CD4-positive, alpha-beta T cell treated with Interleukin-6 for 4 hours (primary cell): ENCODE results near the gene MRPS22.
"Not testable (repeated sequence)": the region's sequence is repeated elsewhere in the genome, so short reads cannot be mapped to it uniquely, and the experiment has no call there.

Source experiments
- DNase-seq: peaks from one replicate; pipeline ENCODE4 v3.0.0-alpha.2; 2020; ENCODE audit warnings: mixed read lengths

MRPS22 gene

DNA sequence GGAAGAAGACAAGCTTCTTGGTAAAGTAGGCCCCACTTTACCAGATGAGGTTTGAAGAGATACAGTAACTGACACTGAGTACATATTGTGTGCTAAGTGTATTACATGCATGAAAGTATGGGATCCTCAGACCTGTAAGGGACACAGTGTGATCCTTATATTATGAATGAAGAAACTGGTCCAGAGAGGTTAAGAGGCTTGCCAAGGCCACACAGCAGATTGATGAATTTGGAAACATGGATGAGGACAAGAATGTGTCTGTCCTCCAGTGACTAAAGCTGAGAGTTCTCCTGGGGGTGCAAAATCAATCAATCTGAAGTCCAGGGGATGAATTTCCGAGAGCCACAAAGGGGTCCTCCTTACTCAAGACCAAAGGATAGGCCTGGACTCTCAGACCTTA is 31.4 kb upstream of the MRPS22 start:
- no peak for DNase-seq

DNA sequence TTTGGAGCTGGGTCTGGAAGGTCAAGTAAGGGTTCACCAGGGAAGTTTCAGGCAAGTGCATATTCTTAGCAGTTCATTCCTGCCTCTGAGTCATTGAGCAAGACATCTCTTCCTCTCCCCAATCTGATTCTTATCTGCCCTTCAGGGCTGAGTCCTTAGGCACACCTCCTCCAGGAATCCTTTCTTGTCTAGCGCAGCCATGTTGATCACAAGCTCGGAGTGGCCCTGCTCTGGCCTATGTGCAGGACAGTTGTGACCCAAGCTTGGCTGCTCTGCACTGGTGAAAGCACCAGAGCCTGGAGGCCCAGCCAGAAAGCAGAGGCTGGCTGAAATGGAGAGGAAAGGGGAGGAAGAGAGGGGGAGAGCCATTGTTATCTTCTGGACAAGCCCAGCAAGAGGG is 30.9 kb upstream of the MRPS22 start:
- no peak for DNase-seq

DNA sequence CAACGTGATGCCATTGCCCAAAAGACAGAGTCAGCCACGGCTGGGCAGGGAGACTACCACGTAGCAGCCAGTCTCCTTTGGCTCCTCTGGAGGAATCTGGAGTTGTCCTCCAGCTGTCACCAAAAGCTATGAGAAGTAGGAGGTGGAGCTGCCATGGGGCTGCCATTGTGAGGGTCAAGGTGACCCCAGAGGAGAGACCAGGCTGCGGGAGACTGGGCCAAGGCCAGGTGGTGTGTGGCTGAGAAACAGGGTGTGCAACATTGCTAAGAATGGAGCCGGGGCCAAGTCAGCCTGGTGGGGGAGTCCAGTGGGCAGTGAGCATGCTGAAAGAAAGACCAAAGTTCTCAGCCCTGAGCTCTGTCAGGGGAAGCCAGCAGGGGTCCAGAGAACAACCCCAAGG is 29.9 kb upstream of the MRPS22 start:
- DNase-seq: no peak

DNA sequence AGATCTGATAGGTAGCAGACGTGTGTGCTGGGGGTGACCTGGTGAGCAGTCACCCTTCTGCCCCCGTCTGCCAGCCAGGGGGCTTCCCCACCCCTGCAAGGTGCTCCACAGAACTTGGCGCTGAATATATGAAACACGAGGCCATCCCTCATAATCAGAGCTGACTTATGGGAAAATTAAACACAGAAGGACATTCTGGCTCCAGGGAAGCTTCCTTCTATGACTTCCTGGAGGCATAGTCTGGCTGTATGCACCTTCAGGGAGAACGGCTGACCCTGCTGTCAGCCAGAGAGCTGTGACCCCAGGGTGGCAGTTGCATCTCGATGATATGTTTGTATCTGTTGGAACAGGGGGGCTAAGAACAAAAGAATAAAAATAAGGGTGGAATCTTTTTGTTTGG is 26.6 kb upstream of the MRPS22 start:
- DNase-seq: no peak

DNA sequence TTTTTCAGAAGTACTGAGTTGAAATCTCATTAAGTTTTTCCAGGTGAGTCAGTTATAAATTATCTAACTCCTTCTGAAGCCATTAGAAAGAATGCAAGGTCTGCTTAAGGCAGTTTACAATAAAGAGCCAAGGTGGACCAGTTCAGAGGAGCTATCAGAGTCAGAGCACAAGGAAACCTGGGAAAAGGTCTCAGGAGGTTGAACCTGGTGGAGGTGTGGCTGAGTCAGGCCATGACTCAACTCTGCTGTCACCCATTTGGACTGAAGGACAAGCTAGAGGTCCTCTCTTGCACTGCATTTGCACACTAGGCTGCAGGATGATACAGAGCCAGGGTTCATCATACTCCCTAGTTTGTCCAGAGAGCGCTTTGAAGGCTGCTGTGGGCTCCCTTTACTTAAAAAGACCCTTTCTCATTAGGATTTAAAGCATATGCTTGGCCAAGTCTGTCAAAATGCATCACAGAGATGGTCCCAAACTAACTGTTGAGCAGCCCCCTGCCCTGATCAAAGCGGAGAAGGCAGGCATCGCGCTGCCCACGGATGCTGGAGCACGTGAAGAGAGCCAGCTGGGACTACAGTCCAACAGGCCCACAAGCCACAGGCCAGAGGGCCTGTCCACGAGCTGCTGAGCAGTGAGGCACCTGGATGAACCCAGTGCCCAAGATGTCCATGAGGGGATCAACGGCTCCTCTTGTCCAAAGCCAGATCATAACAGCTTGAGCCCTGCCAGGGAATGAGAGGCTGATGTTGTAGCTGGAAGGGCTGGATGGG is 26.0 kb upstream of the MRPS22 start:
- DNase-seq: no peak

DNA sequence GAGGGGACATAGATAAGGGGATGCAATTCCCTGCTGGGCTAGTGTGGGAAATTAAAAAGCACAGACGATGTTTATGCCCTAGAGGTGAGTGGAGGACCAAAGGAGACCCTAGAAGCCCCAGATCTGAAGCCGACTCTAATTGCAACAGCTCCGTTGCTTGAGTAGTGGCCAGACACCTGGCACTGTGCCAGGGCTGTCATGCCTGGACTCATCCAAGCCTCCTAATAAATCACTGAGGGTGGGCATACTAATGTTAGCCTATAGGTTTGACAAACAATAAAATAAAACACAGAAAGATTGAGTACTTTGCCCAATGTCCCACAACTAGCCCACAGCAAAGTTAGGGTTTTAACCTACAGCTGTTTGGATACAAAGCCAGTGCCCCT is 25.4 kb upstream of the MRPS22 start:
- DNase-seq: no peak

DNA sequence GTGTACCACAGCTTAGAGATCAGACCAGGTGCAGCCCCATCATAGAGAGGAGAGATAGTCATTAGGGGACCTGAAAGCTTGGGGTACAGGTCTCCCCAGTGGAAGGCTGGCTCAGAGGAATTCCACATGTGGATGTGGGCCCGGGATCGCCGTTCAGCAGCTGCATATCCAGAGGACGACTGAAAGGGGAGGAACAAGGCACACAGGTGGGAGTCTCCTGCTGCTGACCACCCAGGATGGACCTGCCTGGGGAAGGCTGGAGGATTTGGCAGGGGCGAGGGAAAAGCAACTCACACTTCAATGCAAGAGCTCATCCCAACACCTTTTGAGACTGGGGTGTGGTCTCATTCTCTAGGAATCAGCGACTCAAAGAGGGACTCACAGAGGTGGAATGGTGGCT is 25.0 kb upstream of the MRPS22 start:
- no peak for DNase-seq

DNA sequence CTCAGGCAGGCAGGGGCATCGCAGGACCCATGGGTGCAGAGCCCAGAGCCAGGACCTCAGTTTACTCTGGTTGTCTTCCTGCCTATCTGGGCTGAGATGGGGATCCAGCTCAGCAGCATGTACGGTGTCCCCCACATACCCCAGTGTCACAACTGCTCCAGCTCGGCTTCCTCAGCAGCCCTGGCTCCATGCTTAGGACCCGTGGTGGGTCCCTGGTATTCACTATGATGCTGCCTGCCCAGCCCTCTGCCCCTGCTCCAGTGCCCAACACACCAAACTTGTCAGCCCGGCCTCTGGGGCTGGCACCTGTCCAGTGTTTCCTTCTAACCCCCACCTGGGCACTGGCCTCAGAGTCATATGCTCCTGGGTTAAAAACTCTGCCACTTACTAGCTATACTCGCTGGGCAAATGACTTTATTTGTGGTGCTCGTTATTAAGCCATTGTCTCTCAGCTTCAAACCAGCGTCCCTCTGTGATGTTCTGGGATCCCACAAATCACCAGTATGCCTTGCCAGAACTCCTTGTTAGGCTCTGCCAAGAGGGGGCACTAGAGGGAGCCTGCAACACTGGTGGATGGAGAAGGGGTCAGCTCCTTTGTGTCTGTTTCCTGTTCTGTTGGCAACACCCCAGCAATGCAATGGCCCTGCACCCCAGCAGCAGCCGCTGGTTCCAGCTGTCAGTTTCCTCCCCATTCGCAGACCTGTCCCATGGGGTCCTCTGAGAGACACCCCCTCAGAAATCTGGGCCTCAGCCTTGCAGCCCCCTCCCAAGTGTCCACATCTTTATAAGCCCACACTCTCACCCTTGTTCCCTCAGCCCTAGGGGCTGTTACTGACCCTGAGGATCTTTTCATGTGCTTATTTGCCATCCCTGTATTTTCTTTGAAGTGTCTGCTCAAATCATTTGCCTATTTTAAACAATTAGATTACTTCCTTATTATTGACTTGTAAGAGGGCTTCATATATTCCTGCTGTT is 24.1 kb upstream of the MRPS22 start:
- no peak for DNase-seq

DNA sequence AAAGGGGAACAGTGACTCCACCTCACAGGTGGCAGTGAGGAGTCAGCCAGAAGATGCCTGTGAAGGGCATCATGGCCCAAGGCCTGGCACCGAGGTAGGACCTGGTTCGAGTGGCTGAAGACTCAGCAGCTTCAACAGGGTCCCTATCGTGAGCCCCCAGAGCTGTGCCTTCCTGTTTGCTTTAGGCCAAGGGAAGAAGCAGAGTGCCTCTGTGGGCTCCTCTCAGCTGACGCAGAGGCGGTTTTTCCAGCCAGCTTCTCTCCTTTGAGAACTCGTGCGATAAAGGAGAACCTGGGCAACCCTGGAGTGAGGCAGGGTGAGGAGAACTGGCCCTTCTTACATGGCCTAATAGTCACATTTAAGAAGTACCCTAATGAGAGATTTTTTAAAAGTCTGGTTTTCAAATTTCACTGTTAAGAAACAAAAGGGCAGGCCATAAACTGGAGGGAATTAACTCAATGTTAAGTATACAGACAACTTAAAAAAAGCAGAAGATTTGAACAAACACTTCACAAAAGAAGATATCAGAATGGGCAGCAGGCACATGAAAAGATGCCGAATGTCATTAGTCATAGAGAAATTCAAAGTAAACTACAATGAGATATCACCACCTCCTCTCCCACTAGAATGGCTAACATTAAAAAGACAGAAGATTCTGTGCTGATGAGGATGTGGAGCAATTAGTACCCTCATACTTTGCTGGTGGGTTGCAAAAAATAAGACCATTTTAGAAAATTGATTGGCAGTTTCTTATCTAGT is 23.1 kb upstream of the MRPS22 start:
- DNase-seq: no peak

DNA sequence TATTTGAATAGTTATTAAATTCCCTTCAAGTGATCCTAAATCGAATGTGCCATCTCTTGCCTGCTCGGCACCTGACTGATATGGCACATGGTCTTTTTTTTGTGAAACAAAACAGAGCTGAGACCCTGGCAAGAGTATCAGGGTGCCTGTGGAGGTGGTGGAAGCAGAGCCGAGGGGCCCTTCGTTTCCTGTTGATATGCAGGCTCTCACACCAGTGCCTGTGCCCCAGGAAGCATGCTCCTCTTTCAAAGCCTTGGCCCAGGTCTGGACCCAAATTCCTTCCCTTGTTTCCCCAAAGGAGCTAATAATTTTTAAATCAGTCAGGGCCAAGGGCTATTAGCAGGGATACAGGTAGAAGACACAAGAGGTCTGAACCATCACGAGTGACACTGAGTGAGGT is 21.5 kb upstream of the MRPS22 start:
- no peak for DNase-seq

DNA sequence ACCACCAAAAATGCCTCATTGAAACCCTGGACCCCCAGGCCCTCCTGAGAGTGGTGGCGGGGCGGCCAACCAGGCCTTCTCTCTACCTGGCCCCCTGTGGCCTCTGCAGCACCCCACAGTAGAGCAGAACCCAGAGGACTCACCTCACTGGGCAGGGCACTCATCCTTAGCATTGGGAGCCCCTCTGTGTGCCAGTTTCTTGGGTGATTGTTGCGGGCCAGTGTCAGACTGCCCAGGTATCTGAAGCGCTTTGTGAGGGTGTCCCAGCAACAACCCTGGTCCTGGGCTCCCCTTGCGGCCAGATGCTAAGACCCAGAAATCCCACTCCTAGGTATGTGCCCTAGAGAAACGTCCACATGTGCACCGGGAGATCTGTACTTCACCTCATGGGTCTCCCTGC is 20.7 kb upstream of the MRPS22 start:
- no peak for DNase-seq

DNA sequence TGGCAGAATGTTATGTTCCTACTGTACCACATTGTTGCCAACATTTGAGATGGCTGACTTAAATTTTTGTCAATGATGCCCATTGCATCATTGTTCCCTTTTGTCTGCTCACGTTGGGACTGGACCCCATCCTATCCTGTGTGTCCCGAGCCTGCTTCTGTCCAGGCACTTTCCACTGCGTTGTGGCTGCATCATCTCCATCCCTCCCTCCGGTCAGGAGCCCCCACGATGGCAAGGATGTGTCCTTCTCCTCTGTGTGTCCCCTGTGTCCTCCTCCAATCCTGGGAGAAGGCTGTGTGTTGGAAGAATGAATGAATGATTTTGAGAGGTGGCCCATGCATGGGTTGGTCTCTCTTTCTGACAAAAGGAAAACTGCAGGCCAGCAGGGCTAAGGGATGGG is 19.4 kb upstream of the MRPS22 start:
- DNase-seq: no peak

DNA sequence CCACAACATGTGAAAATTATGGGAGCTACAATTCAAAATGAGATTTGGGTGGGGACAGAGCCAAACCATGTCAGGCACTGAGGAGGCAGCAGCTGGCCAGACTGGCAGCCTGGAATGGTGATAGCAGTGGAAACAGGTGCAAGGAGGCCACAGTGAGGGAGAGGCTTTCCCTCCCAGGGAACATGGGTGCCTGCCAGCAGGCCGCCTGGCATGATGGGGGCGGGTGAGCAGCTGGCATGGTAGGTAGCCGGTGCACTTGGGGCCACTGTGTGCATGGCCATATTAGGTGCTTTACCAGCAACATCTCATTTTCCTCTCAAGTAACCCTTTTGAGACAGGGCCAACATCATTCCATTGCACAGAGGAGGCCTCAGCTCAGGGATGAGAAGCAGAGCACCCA is 18.3 kb upstream of the MRPS22 start:
- no peak for DNase-seq

DNA sequence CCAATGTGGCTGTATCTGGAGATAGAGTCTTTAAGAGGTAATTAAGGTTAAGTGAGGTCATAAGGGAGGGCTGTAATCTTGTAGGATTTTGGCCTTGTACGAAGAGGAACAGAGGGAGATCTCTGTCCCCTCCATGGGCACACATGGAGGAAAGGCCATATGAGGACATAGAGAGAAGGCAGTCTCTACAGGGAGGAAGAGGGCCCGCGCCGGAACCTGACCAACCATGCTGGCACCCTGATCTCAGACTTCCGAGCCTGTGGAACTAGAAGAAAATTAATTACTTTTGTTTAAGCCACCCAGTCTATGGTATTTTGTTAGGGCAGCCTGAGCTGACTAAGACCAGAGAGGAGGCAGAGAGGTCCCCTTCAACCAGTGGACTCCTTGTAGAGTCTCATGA is 17.7 kb upstream of the MRPS22 start:
- no peak for DNase-seq

DNA sequence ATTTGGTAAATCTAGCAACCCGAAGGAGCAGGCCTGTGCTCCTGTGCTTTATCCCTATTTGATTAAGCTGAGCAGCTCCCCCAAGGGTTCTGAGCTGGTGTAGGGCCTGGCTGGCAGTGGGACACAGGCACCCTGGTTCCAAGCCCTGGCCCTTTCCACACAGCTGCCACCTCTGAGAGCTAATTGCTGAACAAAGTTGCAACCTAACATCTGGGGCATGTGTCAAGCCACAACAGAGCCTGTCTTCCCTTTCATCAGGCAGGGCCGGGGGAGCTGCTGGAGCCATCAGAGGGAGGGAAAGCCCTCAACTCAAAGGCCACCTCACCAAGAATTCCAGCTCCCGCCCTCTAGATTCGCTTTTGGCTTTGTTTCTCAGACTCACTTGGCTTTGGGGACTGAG is 17.1 kb upstream of the MRPS22 start:
- no peak for DNase-seq

DNA sequence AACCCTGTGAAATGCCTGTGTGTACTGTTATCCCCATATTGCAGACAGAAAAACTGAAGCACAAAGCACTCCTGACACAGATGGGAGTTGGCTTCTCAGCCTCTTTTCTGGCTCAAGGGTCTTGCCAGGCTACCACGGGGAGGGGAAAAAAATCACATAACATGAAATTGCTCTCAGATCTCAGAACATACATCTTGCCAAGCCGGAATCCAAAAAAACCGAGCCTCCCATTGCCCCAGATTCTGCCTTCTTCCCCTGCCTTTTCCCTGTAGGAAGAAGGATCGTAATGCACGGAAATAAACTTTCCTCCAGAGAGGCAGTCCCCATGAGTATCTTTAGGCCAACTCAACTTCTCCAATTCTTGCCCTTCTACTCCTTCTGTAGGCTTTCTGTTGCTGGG is 16.6 kb upstream of the MRPS22 start:
- DNase-seq: no peak

DNA sequence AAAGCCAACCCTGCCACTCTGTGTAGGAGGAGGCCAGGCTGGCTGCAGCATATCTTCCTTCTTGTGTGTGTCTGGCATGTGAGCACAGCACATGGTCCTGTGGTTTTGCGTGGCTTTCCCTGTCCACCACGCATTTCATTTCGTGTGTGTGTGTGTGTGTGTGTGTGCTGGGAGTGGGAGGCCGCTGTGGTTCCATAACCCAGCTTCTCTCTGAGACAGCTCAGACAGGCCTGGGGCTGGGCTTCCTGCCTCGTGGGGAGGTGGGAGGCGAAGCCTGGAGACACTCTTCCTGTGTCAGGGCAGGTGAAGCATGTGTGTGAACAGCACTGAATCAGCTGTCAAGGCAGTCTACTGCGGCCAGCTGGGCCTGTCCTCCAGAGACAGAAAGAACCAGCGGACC is 16.0 kb upstream of the MRPS22 start:
- peak; percentile 21 for DNase-seq

DNA sequence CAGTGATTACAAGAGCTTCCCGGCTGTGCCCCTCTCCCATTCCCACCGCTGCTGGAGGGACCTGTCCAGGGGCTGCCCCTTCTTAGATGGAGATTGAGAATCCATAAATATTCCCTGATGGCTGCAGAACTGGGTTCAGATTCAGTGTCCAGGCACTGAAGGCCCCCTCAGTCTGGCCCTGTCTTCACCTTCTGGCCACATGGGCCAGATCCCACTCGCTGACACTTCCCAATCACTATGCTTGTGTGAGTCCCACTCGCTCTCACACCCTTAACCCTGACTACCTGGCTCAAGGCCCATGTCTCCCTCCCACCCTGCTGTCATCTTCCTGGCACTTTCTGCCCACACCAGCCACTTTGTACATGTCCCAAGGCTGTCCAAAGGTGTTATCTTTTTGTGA is 15.5 kb upstream of the MRPS22 start:
- DNase-seq: no peak

DNA sequence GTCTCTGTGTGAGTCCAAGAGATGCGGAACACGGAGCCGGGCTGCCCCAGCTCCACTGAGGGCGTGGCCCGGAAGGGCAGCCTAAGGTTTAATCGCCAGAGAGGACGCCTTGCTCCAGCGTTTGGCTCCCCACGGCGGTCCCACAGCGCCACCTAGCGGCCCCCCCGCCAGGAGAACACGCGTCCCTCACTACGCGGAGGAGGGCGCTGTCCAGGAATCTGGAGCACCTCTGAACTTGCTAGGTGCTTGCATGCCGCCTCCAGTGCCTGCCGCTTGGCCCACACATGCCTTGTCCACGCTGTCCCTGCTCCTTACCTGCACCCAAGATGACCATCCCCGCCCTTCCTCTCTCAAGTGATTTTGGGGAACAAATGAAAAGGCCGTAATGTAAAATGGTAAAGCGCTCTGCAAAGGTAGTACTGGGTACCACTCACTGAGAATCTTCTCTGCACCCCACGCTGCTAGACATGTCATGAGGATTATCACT is 14.4 kb upstream of the MRPS22 start:
- peak; percentile 88 for DNase-seq

DNA sequence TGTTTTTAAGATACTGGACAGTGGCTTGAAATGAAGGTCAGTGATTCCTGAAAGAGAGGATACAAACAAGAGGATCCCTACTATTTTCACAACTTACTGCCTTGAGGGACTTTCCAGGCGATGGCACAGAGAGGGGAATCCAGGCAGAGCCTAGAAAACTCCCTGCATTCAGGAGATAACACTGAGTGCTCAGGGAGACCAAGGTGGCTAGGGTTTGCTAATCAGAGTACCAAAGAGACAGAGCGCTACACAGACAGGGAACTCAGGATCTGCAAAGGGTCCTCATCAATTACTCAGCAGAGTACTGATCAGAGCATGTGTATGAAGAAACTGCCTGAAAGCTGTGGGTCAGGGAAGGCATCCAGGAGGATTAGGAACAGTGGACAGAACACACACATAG is 11.7 kb upstream of the MRPS22 start:
- DNase-seq: no peak

DNA sequence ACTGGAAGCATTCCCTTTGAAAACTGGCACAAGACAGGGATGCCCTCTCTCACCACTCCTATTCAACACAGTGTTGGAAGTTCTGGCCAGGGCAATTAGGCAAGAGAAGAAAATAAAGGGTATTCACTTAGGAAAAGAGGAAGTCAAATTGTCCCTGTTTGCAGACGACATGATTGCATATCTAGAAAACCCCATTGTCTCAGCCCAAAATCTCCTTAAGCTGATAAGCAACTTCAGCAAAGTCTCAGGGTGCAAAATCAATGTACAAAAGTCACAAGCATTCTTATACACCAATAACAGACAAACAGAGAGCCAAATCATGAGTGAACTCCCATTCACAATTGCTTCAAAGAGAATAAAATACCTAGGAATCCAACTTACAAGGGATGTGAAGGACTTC is 9.1 kb upstream of the MRPS22 start:
- DNase-seq: not testable (repeated sequence)

DNA sequence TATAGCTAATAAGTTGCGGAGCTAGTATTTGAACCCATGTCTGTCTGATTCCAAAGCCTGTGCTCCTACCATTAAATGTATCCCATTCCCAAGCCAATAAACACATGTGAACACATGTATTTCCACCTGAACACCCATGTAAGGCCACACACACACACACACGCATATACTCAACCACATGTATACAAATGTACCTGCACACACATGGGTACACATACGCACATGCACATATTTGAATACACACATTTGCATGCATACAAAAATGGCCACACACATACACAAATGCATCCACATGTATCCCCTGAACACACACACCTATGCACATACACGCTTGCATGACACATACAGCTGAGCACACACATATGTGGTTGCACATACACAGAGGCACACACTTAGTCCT is 5.4 kb upstream of the MRPS22 start:
- DNase-seq: no peak

DNA sequence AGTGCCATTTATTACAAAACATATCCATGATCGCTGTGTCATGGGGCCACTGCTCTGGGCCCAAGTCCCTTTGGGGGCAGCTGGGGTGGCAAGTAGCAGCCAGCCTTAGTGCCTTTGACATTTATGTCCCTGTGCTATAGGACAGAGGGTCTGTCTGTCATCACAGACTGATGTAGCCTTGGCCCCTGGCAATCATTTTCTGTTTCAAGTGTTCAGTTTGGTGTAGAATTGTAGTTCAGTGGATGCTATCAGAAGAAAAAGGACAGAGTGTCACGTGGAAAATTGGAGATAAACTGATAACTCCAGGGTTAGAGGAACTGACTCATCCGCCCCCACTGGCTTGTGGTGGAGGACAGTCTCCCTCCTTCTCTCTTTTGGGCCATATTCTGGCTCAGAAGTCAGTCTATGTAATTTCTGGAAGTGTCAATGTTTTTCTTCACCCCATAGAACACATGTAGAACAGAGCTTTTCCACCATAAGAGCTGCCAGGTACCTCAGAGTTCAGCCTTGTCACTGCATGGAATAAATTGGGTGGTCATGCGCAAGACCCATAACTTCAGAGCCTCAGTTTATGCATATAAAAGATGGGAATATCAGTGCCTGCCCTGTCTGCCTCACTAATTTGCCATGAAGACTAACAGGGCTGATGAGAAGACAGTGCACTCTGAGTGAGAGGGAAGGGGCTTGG is 4.5 kb upstream of the MRPS22 start:
- DNase-seq: no peak
